SK-N-SH (cell line): ENCODE data around the gene EDN3.

Source experiments
- CTCF ChIP-seq: fragments of 200-600 bp; sonication (generic); IDR thresholded peaks from 2 replicates; pipeline ENCODE4 v1.6.1; 2017; ENCODE audit warnings: antibody characterized with exemption, mild to moderate bottlenecking, moderate library complexity
- ELF1 ChIP-seq: IDR thresholded peaks from 2 replicates; pipeline ENCODE4 v1.4.0; 2012
- EP300 ChIP-seq, 2 experiments: IDR thresholded peaks; 2 replicates each; pipeline versions ENCODE4 v1.4.0 to v1.6.1; 2012; ENCODE audit warnings: borderline replicate concordance in 1 of 2, low read depth in 1 of 2, low read length in 1 of 2
- GABPA ChIP-seq: IDR thresholded peaks from 2 replicates; pipeline ENCODE4 v1.4.0; 2012; ENCODE audit warnings: low read depth, mild to moderate bottlenecking
- PBX3 ChIP-seq: IDR thresholded peaks from 2 replicates; pipeline ENCODE4; 2012
- POLR2AphosphoS5 ChIP-seq: IDR thresholded peaks from 2 replicates; pipeline ENCODE4 v1.6.1; 2012; ENCODE audit warnings: low read depth, low read length
- RAD21 ChIP-seq: IDR thresholded peaks from 2 replicates; pipeline ENCODE4 v1.6.1; 2012; ENCODE audit warnings: mild to moderate bottlenecking, low read length
- RCOR1 ChIP-seq: fragments of 150-350 bp; IDR thresholded peaks from 2 replicates; pipeline ENCODE4 v1.6.1; 2017; ENCODE audit warnings: antibody characterized with exemption, low read length
- REST ChIP-seq: IDR thresholded peaks from 2 replicates; pipeline ENCODE4 v1.6.1; 2012; ENCODE audit warnings: mild to moderate bottlenecking, low read depth, low read length, moderate library complexity
- RXRA ChIP-seq: IDR thresholded peaks from 2 replicates; pipeline ENCODE4 v1.4.0; 2012; ENCODE audit warnings: low read depth, mild to moderate bottlenecking, borderline replicate concordance
- SIN3A ChIP-seq: IDR thresholded peaks from 2 replicates; pipeline ENCODE4 v1.6.1; 2012; ENCODE audit warnings: low read depth, mild to moderate bottlenecking, low read length, moderate library complexity, borderline replicate concordance
- USF2 ChIP-seq: fragments of 150-350 bp; IDR thresholded peaks from 2 replicates; pipeline ENCODE4 v1.6.1; 2017; ENCODE audit warnings: antibody characterized with exemption, low read length, low read depth, borderline replicate concordance

- TF ChIP-seq USF2 (no peak), RAD21 (no peak), CTCF (no peak), RCOR1 (no peak), POLR2AphosphoS5 (no peak), ELF1 (no peak), RXRA (no peak), REST (no peak), EP300 (IDR thresholded peaks at IDR 0.05; ENCODE audit: borderline replicate concordance in 1 of 2, low read depth in 1 of 2, low read length in 1 of 2) (no peak), SIN3A (no peak), PBX3 (no peak), GABPA (no peak)
These were observed 64.2 kb downstream of the EDN3 start for GRCh38 chr20:59364611-59365010.
